Tibial nerve (tissue), 4 donors: ENCODE measurements around the gene COMT.

Experiments used
- EP300 ChIP-seq, 2 donors: sonication (generic); formaldehyde crosslinking; IDR thresholded peaks; one replicate each; pipeline ENCODE4 v1.6.1; 2017; ENCODE audit warnings: antibody characterized with exemption in 2 of 2, mild to moderate bottlenecking in 1 of 2
- POLR2A ChIP-seq, 2 donors: fragments of 450-650 bp; IDR thresholded peaks; one replicate each; pipeline ENCODE4 v1.6.1; 2017; ENCODE audit warnings: antibody characterized with exemption in 2 of 2, mild to moderate bottlenecking in 2 of 2, moderate library complexity in 2 of 2
- TF ChIP-seq, protein P1 (sequence below), 5 experiments: fragments of 200-600 bp in 3 of 5; fragments of 450-650 bp in 2 of 5; sonication (generic) in 3 of 5; IDR thresholded peaks; one replicate each; pipeline ENCODE4 v1.5.1; 2016 to 2019; ENCODE audit warnings: antibody characterized with exemption in 5 of 5, mild to moderate bottlenecking in 3 of 5, moderate library complexity in 2 of 5

DNA sequence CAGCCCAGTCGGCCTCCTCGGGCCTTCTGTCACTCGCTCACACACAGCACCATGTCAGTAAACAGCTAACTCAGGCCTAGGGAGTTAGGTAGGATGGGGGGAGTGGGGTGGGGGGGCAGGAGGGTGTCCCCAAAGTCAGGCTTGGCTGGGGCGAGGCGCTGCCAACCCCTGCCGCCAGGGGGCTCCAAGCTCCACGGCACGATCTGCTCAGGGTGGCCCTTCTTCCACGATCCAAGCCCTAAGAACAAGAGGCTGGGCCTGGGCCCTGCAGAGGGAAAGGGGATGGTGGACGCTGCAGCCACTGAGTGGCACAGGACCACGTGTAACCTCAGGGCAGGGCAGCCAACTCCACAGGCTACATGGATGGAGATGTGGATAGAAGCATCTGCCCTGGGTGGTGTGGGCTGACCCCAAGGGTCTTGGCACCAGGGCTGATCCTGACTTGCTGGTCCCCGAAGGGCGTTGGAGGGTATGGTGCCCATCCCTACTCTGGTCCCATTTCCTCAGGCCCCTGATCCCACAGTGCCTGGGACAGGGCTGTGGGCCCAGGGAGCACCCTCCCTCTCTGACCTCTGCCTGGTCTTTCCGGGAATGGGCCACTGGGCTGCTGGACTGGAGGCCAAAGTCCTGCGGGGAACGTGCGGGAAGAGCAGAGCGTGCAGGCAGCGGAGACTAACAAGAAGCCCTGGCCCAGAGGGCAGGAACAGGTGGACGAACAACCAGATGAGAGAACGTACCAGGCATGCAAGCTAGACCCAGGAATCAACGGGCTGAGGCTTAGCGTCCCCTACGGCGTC, 29.1 kb downstream of the COMT start:
- TF ChIP-seq, protein P1, sequence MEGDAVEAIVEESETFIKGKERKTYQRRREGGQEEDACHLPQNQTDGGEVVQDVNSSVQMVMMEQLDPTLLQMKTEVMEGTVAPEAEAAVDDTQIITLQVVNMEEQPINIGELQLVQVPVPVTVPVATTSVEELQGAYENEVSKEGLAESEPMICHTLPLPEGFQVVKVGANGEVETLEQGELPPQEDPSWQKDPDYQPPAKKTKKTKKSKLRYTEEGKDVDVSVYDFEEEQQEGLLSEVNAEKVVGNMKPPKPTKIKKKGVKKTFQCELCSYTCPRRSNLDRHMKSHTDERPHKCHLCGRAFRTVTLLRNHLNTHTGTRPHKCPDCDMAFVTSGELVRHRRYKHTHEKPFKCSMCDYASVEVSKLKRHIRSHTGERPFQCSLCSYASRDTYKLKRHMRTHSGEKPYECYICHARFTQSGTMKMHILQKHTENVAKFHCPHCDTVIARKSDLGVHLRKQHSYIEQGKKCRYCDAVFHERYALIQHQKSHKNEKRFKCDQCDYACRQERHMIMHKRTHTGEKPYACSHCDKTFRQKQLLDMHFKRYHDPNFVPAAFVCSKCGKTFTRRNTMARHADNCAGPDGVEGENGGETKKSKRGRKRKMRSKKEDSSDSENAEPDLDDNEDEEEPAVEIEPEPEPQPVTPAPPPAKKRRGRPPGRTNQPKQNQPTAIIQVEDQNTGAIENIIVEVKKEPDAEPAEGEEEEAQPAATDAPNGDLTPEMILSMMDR (IDR thresholded peaks at IDR 0.05): peak; percentile 93 to 98 (median 96)
- TF ChIP-seq POLR2A (IDR thresholded peaks at IDR 0.05) (no peak), EP300 (IDR thresholded peaks at IDR 0.05) (peak in 1 of 2 donors; percentile 4)
